Effector memory CD4-positive, alpha-beta T cell (primary cell): ENCODE data around the gene ASXL3.

ENCODE experiments used
- DNase-seq, 3 donors: peaks; one replicate each; pipeline ENCODE4 v3.0.0-alpha.2; 2020
- H3K27ac ChIP-seq: 2 replicates; pipeline ENCODE4 v1.7.0; 2013; ENCODE audit warnings: mild to moderate bottlenecking, low read length, moderate library complexity; ENCODE audit not compliant: insufficient read depth, poor library complexity, severe bottlenecking
- H3K27me3 ChIP-seq: replicated peaks from 2 replicates; pipeline ENCODE4 v1.7.0; 2013; ENCODE audit warnings: mild to moderate bottlenecking, low read length; ENCODE audit not compliant: insufficient read depth, control insufficient read depth, poor library complexity, severe bottlenecking
- H3K36me3 ChIP-seq: 2 replicates; pipeline ENCODE4 v1.7.0; 2013; ENCODE audit warnings: mild to moderate bottlenecking, low read length, moderate library complexity; ENCODE audit not compliant: control insufficient read depth, insufficient read depth
- H3K4me1 ChIP-seq: 2 replicates; pipeline ENCODE4 v1.7.0; 2013; ENCODE audit warnings: low read length, mild to moderate bottlenecking; ENCODE audit not compliant: control insufficient read depth, insufficient read depth, poor library complexity, severe bottlenecking
- H3K4me3 ChIP-seq: 2 replicates; pipeline ENCODE4 v1.7.0; 2013; ENCODE audit warnings: low read length, low read depth, mild to moderate bottlenecking; ENCODE audit not compliant: insufficient read depth, poor library complexity, severe bottlenecking
- H3K9me3 ChIP-seq: 2 replicates; pipeline ENCODE4 v1.7.0; 2013; ENCODE audit warnings: mild to moderate bottlenecking, low read length, moderate library complexity; ENCODE audit not compliant: control insufficient read depth

The ASXL3 gene

GRCh38 chr18:33673689-33674088 lies 95.7 kb downstream of the ASXL3 start:
- Histone ChIP-seq H3K4me3 (no peak overlapping the region), H3K36me3 (no peaks in the 10 kb centered on the region), H3K27me3 (no peaks in the 10 kb centered on the region), H3K4me1 (no peaks in the 10 kb centered on the region), H3K27ac (no peak overlapping the region), H3K9me3 (no peaks in the 10 kb centered on the region)
- no peak for DNase-seq

- no peak for DNase-seq
- Histone ChIP-seq H3K4me3 (no peak overlapping the region), H3K36me3 (no peaks in the 10 kb centered on the region), H3K27ac (no peak overlapping the region), H3K9me3 (no peaks in the 10 kb centered on the region), H3K4me1 (no peaks in the 10 kb centered on the region), H3K27me3 (no peaks in the 10 kb centered on the region)
Measured at GRCh38 chr18:33676593-33676992, 98.6 kb downstream of the ASXL3 start.

GRCh38 chr18:33677891-33678290 lies 99.9 kb downstream of the ASXL3 start:
- Histone ChIP-seq H3K4me1 (no peaks in the 10 kb centered on the region), H3K27ac (no peak overlapping the region), H3K4me3 (no peak overlapping the region), H3K27me3 (no peaks in the 10 kb centered on the region), H3K36me3 (no peaks in the 10 kb centered on the region), H3K9me3 (no peaks in the 10 kb centered on the region)
- DNase-seq, result no peak

- H3K4me3 ChIP-seq, result no peak overlapping the region
- no peaks in the 10 kb centered on the region for H3K4me1 ChIP-seq
- H3K36me3 ChIP-seq, result no peaks in the 10 kb centered on the region
- no peaks in the 10 kb centered on the region for H3K27me3 ChIP-seq
- DNase-seq, result no peak
- H3K27ac ChIP-seq, result no peak overlapping the region
- no peaks in the 10 kb centered on the region for H3K9me3 ChIP-seq
Measured at GRCh38 chr18:33682436-33682835, 104.4 kb downstream of the ASXL3 start.

- Histone ChIP-seq H3K9me3 (peaks cover 4% of the 10 kb centered on the region), H3K4me3 (no peak overlapping the region), H3K36me3 (no peaks in the 10 kb centered on the region), H3K27ac (no peak overlapping the region), H3K4me1 (no peaks in the 10 kb centered on the region), H3K27me3 (no peaks in the 10 kb centered on the region)
- no peak for DNase-seq
Measured at GRCh38 chr18:33694593-33694992, 116.6 kb downstream of the ASXL3 start.

- no peaks in the 10 kb centered on the region for H3K36me3 ChIP-seq
- H3K9me3 ChIP-seq, result peaks cover 4% of the 10 kb centered on the region
- no peak overlapping the region for H3K4me3 ChIP-seq
- H3K27me3 ChIP-seq, result no peaks in the 10 kb centered on the region
- no peaks in the 10 kb centered on the region for H3K4me1 ChIP-seq
- H3K27ac ChIP-seq, result no peak overlapping the region
- no peak for DNase-seq
Measured at GRCh38 chr18:33696332-33697162, 118.5 kb downstream of the ASXL3 start.

GRCh38 chr18:33697498-33697897 lies 119.5 kb downstream of the ASXL3 start:
- no peak overlapping the region for H3K27ac ChIP-seq
- H3K36me3 ChIP-seq, result no peaks in the 10 kb centered on the region
- peaks cover under 1% of the 10 kb centered on the region for H3K9me3 ChIP-seq
- no peak for DNase-seq
- no peaks in the 10 kb centered on the region for H3K27me3 ChIP-seq
- H3K4me3 ChIP-seq, result no peak overlapping the region
- no peaks in the 10 kb centered on the region for H3K4me1 ChIP-seq

GRCh38 chr18:33699372-33699771 lies 121.4 kb downstream of the ASXL3 start:
- no peak overlapping the region for H3K27ac ChIP-seq

GRCh38 chr18:33700513-33700976 lies 122.5 kb downstream of the ASXL3 start:
- no peak overlapping the region for H3K27ac ChIP-seq
- H3K4me3 ChIP-seq, result no peak overlapping the region
- DNase-seq, result no peak
- H3K4me1 ChIP-seq, result no peaks in the 10 kb centered on the region
- H3K27me3 ChIP-seq, result no peaks in the 10 kb centered on the region
- no peaks in the 10 kb centered on the region for H3K36me3 ChIP-seq
- H3K9me3 ChIP-seq, result no peaks in the 10 kb centered on the region

More at GRCh38 chr18:33699372-33699771, 121.4 kb downstream of the ASXL3 start:
- DNase-seq, result no peak
- no peaks in the 10 kb centered on the region for H3K36me3 ChIP-seq
- no peak overlapping the region for H3K4me3 ChIP-seq
- H3K4me1 ChIP-seq, result no peaks in the 10 kb centered on the region
- no peaks in the 10 kb centered on the region for H3K27me3 ChIP-seq
- H3K9me3 ChIP-seq, result no peaks in the 10 kb centered on the region

GRCh38 chr18:33702625-33703024 lies 124.6 kb downstream of the ASXL3 start:
- H3K9me3 ChIP-seq, result no peaks in the 10 kb centered on the region
- no peak overlapping the region for H3K4me3 ChIP-seq
- no peaks in the 10 kb centered on the region for H3K36me3 ChIP-seq
- no peak overlapping the region for H3K27ac ChIP-seq
- no peak for DNase-seq
- H3K4me1 ChIP-seq, result no peaks in the 10 kb centered on the region
- H3K27me3 ChIP-seq, result no peaks in the 10 kb centered on the region
